Vagina (tissue), 2 donors: ENCODE data around the gene FLT1. TPM values are rescaled to one million over a fixed set of nuclear protein-coding genes. Genes with fewer than 3 reads are reported as not detected.

Source experiments
- DNase-seq, 2 donors: peaks; one replicate each; pipeline ENCODE4 v3.0.0-alpha.2; 2017; ENCODE audit errors: extremely low spot score in 2 of 2
- H3K27ac ChIP-seq: fragments of 200-600 bp; sonication (generic); one replicate; pipeline ENCODE4 v1.5.1; 2019
- H3K27me3 ChIP-seq: fragments of 200-600 bp; sonication (generic); one replicate; pipeline ENCODE4 v1.5.1; 2019
- H3K36me3 ChIP-seq, 2 donors: fragments of 200-600 bp; sonication (generic); one replicate each; pipeline ENCODE4 v1.5.1; 2017 to 2019
- H3K4me1 ChIP-seq: fragments of 200-600 bp; sonication (generic); one replicate; pipeline ENCODE4 v1.5.1; 2019
- H3K4me3 ChIP-seq, 2 donors: fragments of 200-600 bp; sonication (generic); 1 replicate in 1 of 2; 2 replicates in 1 of 2; pipeline ENCODE4 v1.5.1; 2016 to 2019
- H3K9me3 ChIP-seq: fragments of 200-600 bp; sonication (generic); one replicate; pipeline ENCODE4 v1.5.1; 2019
- POLR2A ChIP-seq, 2 donors: fragments of 450-650 bp; IDR thresholded peaks; one replicate each; pipeline ENCODE4 v1.6.1; 2017; ENCODE audit warnings: antibody characterized with exemption in 2 of 2, mild to moderate bottlenecking in 2 of 2, moderate library complexity in 2 of 2
- POLR2AphosphoS5 ChIP-seq, 2 donors: sonication (generic); formaldehyde crosslinking; IDR thresholded peaks; one replicate each; pipeline ENCODE4 v1.9.0; 2017; ENCODE audit warnings: antibody characterized with exemption in 2 of 2, mild to moderate bottlenecking in 2 of 2, low read depth in 1 of 2; ENCODE audit not compliant: insufficient read depth in 1 of 2
- intact Hi-C: fragments of 100-400 bp; cut with DNase I; formaldehyde crosslinking; loops from one replicate; pipeline ENCODE4 v1.15.1; 2023
- total RNA-seq: library from RNA; depleted of rRNA; stranded (reverse); fragments of >200 nt; gene quantifications from one replicate; pipeline ENCODE4 v1.2.3, GENCODE V29; 2016
- TF ChIP-seq, protein P1 (sequence below), 3 experiments: fragments of 450-650 bp in 2 of 3; fragments of 200-600 bp in 1 of 3; sonication (generic) in 1 of 3; IDR thresholded peaks; one replicate each; pipeline ENCODE4 v1.5.1; 2017 to 2019; ENCODE audit warnings: antibody characterized with exemption in 3 of 3, mild to moderate bottlenecking in 2 of 3, moderate library complexity in 2 of 3

The FLT1 gene
- total RNA-seq, 1 donor from 2014 or later, result 18.9 TPM

DNA sequence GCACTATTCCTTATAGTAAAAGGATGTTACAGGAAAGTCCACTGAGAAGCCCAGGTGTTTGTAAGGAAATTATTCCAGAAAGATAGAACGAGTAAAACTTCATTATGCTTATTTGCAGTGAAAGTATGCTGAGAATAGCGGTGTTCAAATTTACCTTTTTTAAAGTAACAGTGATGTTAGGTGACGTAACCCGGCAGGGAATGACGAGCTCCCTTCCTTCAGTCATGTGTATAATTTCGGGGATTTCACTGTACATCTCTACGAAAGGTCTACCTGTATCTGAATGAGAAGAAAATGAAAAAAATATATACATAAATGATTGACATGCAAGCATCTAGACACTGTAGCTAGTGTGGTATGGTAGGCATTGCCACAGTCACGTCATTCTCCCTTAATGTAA lies 56.9 kb downstream of the FLT1 start:
- no peak for DNase-seq
- no peak overlapping the region for H3K4me3 ChIP-seq
- no peaks in the 10 kb centered on the region for H3K27me3 ChIP-seq
- TF ChIP-seq, protein P1, sequence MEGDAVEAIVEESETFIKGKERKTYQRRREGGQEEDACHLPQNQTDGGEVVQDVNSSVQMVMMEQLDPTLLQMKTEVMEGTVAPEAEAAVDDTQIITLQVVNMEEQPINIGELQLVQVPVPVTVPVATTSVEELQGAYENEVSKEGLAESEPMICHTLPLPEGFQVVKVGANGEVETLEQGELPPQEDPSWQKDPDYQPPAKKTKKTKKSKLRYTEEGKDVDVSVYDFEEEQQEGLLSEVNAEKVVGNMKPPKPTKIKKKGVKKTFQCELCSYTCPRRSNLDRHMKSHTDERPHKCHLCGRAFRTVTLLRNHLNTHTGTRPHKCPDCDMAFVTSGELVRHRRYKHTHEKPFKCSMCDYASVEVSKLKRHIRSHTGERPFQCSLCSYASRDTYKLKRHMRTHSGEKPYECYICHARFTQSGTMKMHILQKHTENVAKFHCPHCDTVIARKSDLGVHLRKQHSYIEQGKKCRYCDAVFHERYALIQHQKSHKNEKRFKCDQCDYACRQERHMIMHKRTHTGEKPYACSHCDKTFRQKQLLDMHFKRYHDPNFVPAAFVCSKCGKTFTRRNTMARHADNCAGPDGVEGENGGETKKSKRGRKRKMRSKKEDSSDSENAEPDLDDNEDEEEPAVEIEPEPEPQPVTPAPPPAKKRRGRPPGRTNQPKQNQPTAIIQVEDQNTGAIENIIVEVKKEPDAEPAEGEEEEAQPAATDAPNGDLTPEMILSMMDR (IDR thresholded peaks at IDR 0.05), result no peak
- TF ChIP-seq POLR2A (IDR thresholded peaks at IDR 0.05), result no peak
- no peak for TF ChIP-seq POLR2AphosphoS5 (IDR thresholded peaks at IDR 0.05; ENCODE audit: insufficient read depth in 1 of 2, low read depth in 1 of 2)
- no peaks in the 10 kb centered on the region for H3K4me1 ChIP-seq
- H3K27ac ChIP-seq, result no peak overlapping the region
- intact Hi-C loops, result no loop called here
- no peaks in the 10 kb centered on the region for H3K9me3 ChIP-seq
- no peaks in the 10 kb centered on the region for H3K36me3 ChIP-seq

DNA sequence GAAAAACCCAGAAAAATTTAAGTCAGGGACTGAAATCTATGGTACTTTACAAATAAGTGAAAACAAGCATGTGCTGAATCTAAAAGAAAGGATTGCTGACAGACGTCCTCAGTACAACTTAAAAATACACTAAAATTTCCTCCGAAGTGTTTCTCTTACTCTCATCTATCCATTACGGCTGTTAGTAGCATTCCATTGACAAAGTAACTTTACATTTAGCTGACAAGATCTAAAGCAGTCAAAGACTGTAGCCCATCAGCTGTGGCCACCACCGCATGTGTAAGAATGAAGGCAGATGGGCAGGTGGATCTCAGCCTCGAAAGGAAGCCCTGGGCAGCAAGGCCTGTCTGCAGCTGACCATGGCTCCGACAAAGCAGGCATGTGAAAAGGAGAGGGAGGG lies 59.0 kb downstream of the FLT1 start:
- Histone ChIP-seq H3K27ac (no peak overlapping the region), H3K4me1 (no peaks in the 10 kb centered on the region), H3K9me3 (no peaks in the 10 kb centered on the region), H3K27me3 (no peaks in the 10 kb centered on the region), H3K36me3 (no peaks in the 10 kb centered on the region), H3K4me3 (no peak overlapping the region)
- DNase-seq, result no peak
- intact Hi-C loops, result no loop called here
- TF ChIP-seq, protein P1 (IDR thresholded peaks at IDR 0.05), result no peak
- no peak for TF ChIP-seq POLR2A (IDR thresholded peaks at IDR 0.05)
- no peak for TF ChIP-seq POLR2AphosphoS5 (IDR thresholded peaks at IDR 0.05; ENCODE audit: insufficient read depth in 1 of 2, low read depth in 1 of 2)

DNA sequence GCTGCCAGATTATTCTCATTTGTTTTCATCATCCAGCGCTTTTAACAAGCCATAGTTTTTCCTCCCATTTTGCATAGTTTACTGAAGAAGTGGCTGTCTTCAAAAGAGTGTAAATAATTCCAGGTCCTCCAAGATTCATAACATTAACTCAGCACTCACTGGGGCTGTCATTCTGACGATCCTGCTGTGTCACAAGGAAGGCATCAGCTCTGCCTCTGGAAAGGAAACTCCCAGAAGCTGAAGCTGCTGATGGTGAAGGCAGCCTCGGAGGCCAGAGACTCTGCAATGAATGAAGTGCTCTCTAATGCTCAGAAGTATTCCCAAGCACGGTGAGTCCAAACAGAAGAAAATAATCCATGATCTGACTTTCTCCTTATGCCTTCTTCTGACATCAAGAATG lies 60.0 kb downstream of the FLT1 start:
- Histone ChIP-seq H3K36me3 (no peaks in the 10 kb centered on the region), H3K4me1 (no peaks in the 10 kb centered on the region), H3K9me3 (no peaks in the 10 kb centered on the region), H3K27me3 (no peaks in the 10 kb centered on the region), H3K27ac (no peak overlapping the region), H3K4me3 (no peak overlapping the region)
- TF ChIP-seq POLR2AphosphoS5 (IDR thresholded peaks at IDR 0.05; ENCODE audit: insufficient read depth in 1 of 2, low read depth in 1 of 2), result no peak
- TF ChIP-seq, protein P1 (IDR thresholded peaks at IDR 0.05), result no peak
- TF ChIP-seq POLR2A (IDR thresholded peaks at IDR 0.05), result no peak
- intact Hi-C loops, result no loop called here
- DNase-seq, result no peak

DNA sequence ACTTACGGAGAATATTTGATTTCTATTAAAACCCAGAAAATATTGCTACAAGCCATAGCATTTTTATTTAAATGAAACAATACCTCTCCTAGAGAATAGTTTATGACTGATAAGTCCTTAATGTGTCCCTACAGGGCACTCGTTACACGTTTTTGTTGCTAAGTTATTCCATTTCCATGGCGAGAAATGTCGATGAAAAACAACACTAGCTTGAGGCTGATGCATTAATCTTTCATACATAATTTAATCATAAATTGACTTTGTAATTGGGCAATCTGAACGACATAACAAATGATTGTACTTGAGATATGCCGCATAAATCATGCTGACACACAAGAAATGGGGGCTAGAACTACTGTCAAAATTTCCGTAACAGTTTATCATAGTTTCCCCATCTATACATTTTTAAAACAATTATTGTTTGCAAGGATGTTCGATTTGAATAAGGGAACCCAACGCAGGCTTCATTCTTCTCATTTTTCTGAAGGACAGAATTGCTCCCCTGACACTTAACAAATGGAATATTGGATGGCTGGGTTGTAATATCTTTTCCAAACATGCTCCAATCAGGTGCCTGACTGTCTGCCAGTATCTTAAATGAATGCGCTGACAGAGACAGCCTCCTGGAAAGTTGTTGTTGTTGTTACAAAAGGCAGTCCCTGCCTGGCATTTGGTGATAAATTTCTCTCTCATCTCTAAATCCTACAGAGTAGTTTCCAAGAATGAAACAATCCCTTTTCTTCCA lies 61.9 kb downstream of the FLT1 start:
- Histone ChIP-seq H3K27me3 (no peaks in the 10 kb centered on the region), H3K4me3 (no peak overlapping the region)
- no peak for DNase-seq

More for the DNA sequence above, 61.9 kb downstream of the FLT1 start:
- TF ChIP-seq POLR2A (IDR thresholded peaks at IDR 0.05) (no peak), POLR2AphosphoS5 (IDR thresholded peaks at IDR 0.05; ENCODE audit: insufficient read depth in 1 of 2, low read depth in 1 of 2) (no peak)
- TF ChIP-seq, protein P1 (IDR thresholded peaks at IDR 0.05), result no peak
- intact Hi-C loops, result no loop called here
- Histone ChIP-seq H3K4me1 (no peaks in the 10 kb centered on the region), H3K36me3 (no peaks in the 10 kb centered on the region), H3K27ac (no peak overlapping the region), H3K9me3 (no peaks in the 10 kb centered on the region)
